Stimulated activated CD4-positive, alpha-beta T cell treated with anti-CD3 and anti-CD28 coated beads, Interleukin-4, amount 100 ng/mL, for 4 hours (primary cell): ENCODE results near the gene AEBP1.

Experiments used
- DNase-seq, 2 experiments: peaks; one replicate each; pipeline ENCODE4 v3.0.0-alpha.2; 2020

AEBP1 gene

DNA sequence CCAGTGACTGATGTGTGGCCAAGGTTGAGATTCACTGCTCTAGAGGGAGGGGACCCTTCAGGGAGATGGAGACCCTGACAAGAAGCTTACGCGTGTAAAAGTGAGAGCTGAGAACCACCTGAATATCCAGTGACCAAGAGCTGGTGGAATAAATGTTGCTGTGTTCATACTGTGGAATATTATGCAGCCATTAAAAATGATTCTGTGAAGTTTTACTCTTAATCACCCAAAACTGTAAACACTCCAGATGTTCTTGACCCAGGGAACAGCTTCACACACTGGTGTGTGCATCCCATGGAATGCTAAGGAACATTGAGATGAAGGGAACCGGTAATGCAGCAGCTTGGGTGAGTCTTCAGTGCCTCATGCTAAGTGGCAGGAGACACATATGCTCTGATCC, 17.5 kb upstream of the AEBP1 start:
- no peak for DNase-seq

- no peak for DNase-seq
Measured at GRCh38 chr7:44087911-44088838, 16.0 kb upstream of the AEBP1 start.

DNA sequence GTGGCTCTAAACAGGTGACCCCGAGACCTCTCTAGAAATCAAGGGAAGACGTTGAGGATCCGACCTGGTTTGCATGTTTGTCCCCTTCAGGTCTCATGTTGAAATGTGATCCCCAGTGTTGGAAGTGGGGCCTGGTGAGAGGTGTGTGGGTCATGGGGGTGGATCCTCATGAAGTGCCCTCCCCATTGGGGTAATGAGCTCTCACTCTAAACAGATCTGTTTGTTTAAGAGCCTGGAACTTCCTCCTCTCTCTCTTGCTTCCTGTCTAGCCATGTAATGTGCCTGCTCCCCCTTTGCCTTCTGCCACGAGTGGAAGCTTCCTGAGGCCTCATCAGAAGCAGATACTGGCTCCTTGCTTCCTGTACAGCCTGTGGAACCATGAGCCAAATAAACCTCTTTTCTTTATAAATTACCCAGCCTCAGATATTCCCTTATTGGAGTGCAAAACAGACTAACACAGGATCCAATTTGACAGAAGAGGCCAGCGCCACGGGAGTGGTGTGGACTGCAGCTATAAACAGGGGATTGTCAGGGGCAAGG, 11.0 kb upstream of the AEBP1 start:
- no peak for DNase-seq

DNA sequence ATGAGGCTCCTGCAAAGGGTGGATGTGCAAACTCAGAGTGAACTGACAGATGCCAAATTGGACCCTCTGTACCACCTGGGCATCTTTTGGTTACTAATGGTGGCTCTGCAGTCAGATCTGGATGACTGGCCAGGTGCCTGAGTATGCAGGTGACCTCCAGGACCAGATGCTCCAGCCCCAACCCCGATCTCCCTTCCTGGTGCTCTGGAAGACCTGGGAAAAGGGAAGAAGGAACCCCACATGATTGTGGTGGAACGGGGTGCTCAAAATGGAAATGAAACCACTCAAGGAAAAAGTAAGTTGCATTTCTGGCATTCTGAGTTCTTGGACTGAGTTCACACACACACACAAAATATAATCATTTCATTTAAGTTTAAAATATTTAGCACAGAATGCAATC, 9.8 kb upstream of the AEBP1 start:
- DNase-seq: no peak

DNA sequence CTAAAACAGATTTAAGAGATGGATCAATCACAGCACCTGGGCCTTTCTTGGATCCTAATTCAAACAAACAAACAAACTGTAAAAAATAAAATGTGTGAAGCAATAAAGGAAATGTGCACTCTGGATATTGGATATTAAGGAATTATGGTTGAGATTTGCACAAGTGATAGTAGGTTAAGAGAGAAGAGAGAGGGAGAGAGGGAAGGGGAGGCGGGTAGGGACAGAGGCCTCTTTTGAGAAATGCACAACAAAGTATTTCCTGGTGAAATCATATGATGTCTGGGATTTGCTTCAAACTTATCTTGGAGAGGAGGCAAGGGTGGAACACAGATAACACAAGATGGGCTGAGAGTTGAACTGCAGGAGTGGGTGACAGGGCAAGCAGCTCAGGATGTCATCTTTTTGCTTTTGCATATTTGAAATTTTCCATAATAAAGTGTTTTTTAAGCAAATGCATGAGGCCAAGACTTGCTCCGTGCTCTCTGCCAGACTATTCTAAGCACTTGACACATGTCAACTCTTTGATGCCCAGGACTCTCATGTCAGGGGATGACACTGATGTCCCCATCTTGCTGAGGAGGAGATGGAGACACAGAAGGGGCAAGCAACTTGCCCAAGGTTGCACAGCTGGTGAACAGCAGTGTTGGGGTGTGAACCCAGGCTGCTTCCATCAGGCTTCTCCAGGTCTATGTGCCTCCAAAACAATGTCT, 9.1 kb upstream of the AEBP1 start:
- DNase-seq: no peak

DNA sequence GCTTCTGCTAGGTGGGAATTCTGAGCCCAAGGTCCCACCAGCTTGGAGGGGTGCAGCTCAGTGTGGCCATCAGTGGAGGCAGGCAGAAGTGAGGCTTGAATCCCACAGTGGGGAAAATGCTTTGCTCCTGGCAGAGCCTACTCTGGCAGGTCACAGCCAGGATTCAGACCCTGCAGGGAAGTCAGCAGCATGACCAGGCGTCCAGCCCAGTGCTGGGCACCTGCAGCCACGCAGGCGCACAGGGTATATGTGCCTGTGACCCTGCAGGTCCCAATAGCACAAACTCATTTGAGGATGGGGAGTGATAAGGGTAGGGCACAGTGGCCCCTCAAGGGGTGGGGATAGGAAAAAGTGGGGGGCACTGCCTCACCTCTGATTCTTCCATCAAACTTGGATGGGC, 8.4 kb upstream of the AEBP1 start:
- DNase-seq: no peak

DNA sequence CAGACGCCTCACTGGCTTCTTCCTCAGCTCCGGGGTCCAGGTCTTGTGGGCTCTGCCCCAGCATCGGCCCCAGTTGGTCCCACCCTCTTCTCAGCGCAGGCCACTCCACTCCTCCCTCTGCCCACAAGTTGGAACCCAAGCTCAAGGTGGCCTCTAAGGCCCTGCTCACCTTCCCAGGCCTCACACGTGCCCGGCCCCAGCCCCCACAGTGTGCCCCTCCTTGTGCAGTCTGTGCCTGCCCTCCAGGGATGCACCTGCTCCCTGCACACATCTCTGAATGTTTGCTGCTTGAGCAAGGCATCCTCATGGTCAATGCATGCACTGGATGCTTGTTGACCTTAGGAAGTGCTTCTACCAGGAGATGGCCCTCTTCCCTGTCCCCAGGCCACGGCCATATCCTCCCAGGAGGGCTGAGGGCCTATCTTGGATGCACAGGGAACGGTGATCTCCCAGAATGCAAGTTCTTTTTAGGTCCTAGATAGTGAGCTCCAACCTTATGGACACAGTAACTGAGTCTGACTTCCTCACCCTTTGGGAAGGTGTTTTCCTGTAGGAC, 7.7 kb upstream of the AEBP1 start:
- DNase-seq: no peak

DNA sequence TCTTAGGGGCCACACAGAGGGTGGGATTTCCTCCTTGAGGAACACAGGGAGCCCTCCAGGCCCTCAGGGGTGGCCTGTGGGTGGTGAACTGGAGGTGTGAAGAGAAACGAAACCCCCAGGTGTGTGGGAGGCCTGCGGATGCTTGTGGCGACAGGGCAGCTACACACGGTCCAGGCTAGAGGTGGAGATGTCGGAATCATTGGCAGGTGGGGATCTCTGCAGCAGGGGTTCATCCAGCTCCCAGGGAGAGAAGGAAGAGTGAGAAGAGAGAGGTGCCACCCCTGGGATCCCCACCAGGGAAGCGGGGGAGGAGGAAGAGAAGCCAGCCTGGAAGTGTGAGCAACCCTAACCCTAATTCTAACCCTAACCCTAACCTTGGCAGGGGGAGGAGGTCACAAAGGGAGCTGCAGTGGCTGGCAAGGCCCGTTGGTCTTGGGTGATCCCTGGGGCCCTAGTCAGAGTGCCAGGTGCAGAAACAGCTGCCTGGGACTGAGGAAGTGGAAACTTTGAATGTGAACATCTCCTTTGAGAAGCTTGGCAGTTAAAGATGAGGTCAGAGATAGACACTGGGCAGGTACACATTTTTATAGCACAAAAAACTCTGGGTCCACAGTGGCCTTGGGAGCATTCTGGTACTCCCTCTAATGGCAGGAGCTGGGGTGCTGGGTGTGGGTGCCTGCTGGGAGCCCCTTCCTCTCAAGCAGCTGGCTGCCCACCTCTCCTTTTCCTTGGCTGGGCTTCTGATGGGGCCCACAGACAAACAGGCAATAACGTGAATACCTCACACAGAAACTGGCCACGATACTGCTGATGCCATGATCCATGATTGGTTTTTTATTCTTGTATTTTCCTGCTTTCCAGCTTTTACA, 6.8 kb upstream of the AEBP1 start:
- DNase-seq: no peak

- DNase-seq: no peak
Measured at GRCh38 chr7:44098092-44099068, 5.8 kb upstream of the AEBP1 start.

- no peak for DNase-seq
Measured at GRCh38 chr7:44099669-44100068, 4.5 kb upstream of the AEBP1 start.

DNA sequence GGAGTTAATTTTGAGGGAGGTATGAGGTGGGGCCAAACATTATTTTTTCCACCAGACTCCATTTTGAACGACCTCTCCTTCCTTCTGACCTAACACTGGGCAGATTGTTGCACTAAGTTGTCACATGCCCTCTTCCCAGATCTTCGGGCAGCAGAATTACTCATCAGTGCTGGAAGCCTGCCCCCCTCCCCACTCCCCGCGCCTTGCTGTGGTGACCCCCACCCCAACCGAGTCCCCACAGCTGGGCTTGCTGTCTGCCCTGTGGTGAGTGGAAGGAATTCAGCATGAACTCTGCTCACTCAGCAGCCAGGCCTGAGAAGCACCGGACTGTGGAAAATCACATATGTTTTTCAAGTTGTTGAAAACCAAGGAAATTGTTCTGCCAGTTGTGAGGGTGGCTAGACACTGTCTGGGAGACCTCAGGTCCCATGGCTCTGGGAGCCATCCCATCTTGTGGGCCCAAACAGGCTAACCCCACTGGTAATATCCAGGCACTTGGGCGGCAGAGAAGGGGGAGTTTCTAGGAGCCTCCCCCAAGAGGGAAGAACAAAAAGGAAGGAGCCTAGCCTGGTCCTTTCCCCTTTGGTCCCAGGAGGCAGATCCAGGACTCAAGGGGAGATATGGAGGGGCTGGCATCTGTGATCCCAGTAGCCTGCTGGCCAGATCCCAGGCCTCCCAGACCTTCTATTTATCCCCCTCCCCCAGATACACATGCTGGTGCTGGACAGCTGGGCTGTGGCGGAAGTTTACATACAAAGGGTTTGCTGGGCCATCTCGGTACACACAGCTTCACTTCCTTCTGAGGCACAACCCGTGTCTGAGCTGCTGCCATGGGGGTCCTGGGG, 3.5 kb upstream of the AEBP1 start:
- DNase-seq: no peak

GRCh38 chr7:44101303-44101965, 2.7 kb upstream of the AEBP1 start:
- no peak for DNase-seq

DNA sequence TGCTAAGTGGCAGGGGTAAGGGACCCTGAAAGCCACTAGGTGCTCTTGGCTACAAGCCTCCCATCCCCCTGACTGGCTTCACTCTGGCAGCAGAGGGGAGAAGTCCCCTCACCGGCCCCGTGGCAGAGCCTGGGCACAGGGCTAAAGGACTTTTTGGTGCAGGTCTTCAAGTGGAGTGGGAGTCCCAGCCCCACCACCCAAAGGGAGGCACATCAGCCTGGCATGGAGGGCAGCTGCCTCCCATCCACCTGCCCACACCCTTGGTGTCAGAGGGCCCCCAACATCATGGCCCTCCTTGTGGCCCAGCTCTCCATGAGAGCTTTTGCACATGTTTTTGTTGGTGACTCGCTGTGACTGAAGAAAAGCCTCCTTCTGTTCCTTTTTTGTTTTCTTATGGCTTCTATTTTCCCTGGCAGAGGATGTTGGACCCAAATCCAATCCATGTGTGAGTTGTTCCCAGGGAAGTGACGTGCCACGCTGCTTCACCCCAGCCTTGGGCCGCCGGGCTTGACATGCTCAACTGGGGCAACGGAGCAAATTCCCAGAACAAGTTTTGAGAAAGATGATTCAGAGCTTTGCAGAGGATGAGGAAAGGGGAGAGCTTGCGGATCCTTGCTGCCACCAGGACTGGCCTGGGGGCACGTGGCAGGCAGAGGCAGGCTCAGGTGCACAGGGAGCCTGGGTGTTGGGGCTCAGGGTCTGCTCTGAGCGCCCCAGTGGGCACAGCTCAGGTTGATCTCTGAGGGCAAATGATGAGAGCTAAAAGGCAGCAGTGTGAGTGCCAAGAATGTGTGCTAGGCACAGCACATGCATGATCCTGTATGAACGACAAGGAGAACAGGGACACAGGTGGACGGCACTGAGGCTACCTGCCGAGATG, 1.9 kb upstream of the AEBP1 start:
- no peak for DNase-seq

DNA sequence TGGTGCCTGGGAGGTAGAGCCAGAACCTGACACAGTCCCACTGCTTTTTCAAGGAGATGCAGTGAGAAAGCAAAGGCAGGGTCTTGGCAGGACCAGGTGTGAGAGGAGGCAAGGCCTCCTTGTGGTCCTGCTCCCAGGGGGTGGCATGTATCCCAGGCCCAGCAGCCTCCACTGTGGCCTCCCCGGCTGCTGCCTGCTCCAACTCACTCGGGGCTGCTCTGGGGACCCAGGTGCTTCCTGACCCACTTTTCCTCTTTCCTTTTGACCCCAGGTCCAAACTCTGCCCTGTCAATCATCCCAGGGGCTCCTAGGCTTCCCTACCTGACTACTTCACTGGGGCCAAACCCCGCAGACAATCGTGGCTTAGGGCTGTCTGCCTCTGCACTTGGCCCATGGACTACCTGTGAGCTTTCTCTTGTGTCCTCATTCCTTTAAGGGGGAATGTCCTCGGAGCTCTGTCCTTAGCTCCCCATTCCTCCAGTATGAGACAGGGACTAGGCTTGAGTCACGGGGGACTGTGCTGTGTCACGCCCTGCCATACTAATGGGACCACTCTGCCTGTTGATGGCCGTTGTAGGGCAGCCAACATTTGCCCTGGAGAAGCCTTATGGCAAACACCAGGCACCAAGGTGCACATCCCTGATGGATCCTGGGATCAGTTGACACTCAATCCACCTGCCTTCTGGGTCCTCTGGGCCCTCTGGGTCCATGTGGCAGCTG, 1.1 kb upstream of the AEBP1 start:
- DNase-seq: no peak

GRCh38 chr7:44103566-44103922, 601 bp upstream of the AEBP1 start:
- no peak for DNase-seq

DNA sequence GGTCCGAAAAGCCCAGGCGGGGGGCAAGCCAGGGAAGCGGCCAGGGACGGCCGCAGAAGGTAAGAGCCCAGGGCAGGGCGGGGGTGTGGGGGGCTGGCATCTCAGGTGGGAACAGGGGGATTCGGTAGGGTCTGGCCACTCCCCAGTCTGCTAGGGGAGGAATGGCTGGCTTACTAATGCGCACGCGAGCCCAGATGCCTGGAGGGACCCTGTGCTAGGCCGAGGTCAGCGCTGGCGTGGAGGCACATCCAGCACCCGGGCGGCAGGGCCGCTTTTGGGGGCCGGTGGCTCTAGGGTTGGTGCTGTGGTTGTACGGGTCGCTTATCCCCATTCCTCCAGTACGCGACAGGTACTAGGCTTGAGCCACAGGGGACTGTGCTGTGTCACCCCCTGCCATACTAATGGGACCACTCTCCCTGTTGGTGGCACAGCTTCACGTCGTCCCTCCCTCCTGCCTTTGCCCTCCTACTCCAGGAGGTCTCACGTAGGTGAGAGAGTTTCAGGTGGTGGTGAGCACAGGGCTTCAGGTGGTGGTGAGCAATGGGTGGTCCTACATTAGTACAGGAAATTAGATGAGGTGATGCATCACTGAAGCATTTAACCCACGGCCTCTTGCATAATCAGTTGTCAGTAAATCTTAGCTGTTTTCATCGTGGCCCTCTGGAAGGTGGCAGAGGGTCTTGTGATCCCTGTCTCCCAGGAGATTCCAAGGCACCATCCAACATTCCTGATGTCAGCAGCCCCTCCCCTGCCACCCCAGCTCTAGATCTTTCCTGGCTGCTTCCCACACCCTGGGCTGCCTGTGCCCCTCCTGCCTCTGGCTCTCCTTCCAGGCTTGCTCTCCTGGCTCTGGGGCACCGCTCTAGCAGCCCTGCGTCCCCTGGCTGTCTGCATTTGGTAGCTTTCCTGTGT, 971 bp downstream of the AEBP1 start:
- DNase-seq: no peak

DNA sequence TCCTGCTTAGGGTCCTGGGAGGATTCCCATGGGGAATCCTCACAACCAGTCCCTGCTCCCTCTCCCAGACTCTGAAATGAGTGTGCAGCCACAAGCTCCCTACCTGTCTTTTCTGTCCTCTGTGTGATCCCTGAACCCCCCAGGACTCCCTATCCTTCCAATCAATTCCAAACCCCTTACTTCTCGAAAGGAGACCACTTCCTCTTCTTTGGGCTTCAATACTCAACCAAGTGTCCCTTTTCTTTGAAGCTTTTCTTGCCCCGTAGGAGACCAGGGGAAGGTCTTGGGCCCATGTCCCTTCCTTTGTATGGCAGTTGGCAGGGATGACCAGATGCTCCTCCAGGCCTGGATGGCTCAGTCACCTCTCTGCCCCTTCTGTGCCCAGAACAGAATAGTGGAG, 1.7 kb downstream of the AEBP1 start:
- DNase-seq: no peak
